ENCODE data around the gene DENND4B.

DNA sequence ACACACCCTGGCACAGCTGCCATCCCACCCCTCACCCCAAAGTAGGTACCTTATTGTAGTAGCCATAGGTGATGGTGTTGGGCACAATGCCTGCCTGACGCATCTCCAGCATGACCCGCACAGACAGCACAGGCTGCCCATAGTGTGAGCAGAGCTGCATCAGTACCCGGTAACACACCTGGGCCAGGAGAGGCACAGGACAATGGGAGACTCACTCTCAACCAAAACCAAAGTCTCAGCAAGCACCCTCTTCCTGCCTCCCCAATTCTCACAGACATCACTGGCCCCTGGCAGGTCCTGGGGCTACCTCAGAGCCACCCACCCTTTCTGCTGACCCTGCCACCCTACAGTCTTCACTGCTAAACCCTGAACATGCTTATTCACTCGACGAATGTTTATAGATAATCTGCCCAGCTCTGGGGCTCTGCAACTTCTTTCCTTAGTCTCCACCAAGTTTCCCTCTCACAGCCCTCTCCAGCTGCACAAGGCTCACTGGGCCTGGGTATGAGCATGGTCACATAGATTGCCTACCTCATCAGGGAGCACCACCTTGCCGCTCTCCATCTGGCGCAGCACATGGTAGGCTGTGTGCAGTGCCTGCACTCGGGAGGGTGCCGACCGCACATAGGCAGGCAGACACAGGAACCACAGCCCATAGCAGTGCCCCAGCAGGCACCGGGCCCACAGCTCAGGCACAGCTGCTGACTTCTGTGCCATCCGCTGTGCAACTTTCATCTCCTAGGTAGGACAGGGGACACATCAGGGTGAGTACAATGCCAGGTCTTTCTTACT is 10.3 kb downstream of the DENND4B start:
- TF ChIP-seq, protein P1, sequence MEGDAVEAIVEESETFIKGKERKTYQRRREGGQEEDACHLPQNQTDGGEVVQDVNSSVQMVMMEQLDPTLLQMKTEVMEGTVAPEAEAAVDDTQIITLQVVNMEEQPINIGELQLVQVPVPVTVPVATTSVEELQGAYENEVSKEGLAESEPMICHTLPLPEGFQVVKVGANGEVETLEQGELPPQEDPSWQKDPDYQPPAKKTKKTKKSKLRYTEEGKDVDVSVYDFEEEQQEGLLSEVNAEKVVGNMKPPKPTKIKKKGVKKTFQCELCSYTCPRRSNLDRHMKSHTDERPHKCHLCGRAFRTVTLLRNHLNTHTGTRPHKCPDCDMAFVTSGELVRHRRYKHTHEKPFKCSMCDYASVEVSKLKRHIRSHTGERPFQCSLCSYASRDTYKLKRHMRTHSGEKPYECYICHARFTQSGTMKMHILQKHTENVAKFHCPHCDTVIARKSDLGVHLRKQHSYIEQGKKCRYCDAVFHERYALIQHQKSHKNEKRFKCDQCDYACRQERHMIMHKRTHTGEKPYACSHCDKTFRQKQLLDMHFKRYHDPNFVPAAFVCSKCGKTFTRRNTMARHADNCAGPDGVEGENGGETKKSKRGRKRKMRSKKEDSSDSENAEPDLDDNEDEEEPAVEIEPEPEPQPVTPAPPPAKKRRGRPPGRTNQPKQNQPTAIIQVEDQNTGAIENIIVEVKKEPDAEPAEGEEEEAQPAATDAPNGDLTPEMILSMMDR (IDR thresholded peaks at IDR 0.05; ENCODE audit: low read depth, low read length, missing input control): no peak
- no peak for TF ChIP-seq REST (IDR thresholded peaks at IDR 0.05)
- no peak for TF ChIP-seq NR2F2 (IDR thresholded peaks at IDR 0.05)
- no peak for TF ChIP-seq FOXA1 (IDR thresholded peaks at IDR 0.05)
- TF ChIP-seq EGR1 (IDR thresholded peaks at IDR 0.05; ENCODE audit: low read depth in 2 of 2): no peak
- TF ChIP-seq TAF1 (conservative IDR thresholded peaks at IDR 0.05): no peak
- TF ChIP-seq RAD21 (IDR thresholded peaks at IDR 0.05): no peak
- no peak for TF ChIP-seq HNF4A (conservative IDR thresholded peaks at IDR 0.05)
- TF ChIP-seq YY1 (IDR thresholded peaks at IDR 0.05): no peak
- TF ChIP-seq GABPA (IDR thresholded peaks at IDR 0.05 in 1 of 2, conservative IDR thresholded peaks at IDR 0.05 in 1 of 2): no peak
- no peak for TF ChIP-seq ZBTB33 (IDR thresholded peaks at IDR 0.05)
- TF ChIP-seq SP1 (IDR thresholded peaks at IDR 0.05): no peak
